Endothelial cell of umbilical vein (primary cell): ENCODE data around the gene NLRP9. TPM values are rescaled to one million over a fixed set of nuclear protein-coding genes. Genes with fewer than 3 reads are reported as not detected.

ENCODE experiments used
- BruUV-seq: library from RNA; stranded (reverse); fragments of 400-500 nt; replicated peaks from 2 replicates; lab custom pipeline; 2021; lab: Mats Ljungman, UMichigan
- CTCF ChIA-PET: fragments of 300-600, 350-600 bp; sonication (Branson Sonifier 250); formaldehyde crosslinking; loops from one replicate; lab custom pipeline; 2021; ENCODE audit warnings: antibody characterized with exemption, inconsistent platforms; lab: Charles Lee
- POLR2A ChIA-PET: fragments of 300-600, 350-600 bp; sonication (Branson Sonifier 250); formaldehyde crosslinking; loops from one replicate; lab custom pipeline; 2021; ENCODE audit warnings: antibody characterized with exemption, inconsistent platforms; lab: Charles Lee
- DNase-seq: peaks from one replicate; pipeline ENCODE4 v3.0.0-alpha.2; 2011; ENCODE audit warnings: low read depth, low spot score
- FAIRE-seq: peaks from 2 replicates; lab custom pipeline; 2011; peaks lifted over from hg19 to GRCh38; lab: Jason Lieb, UNC
- H2AFZ ChIP-seq: 2 replicates; pipeline ENCODE4 v1.6.0; 2012; ENCODE audit warnings: low read depth, low read length, control low read depth, inconsistent platforms
- H3K27ac ChIP-seq: 2 replicates; pipeline ENCODE4 v1.5.1; 2011; ENCODE audit warnings: low read depth, mild to moderate bottlenecking, control low read depth, low read length, moderate library complexity; ENCODE audit not compliant: insufficient read depth
- H3K27me3 ChIP-seq, 2 experiments: 2 replicates each; pipeline versions ENCODE4 v1.6.0 to v1.6.1; 2011; ENCODE audit warnings: low read length in 2 of 2, mixed read lengths in 1 of 2; ENCODE audit not compliant: control insufficient read depth in 2 of 2, insufficient read depth in 2 of 2
- H3K36me3 ChIP-seq, 2 experiments: 2 replicates in 1 of 2; 3 replicates in 1 of 2; pipeline ENCODE4 v1.5.1; 2011; ENCODE audit warnings: low read length in 2 of 2, mild to moderate bottlenecking in 1 of 2, moderate library complexity in 1 of 2; ENCODE audit not compliant: control insufficient read depth in 2 of 2, insufficient read depth in 2 of 2; ENCODE audit errors: extremely low read depth in 1 of 2
- H3K4me1 ChIP-seq: 3 replicates; pipeline ENCODE4 v1.5.1; 2011; ENCODE audit warnings: mild to moderate bottlenecking, low read length; ENCODE audit not compliant: control insufficient read depth, insufficient read depth; ENCODE audit errors: extremely low read depth
- H3K4me2 ChIP-seq: 2 replicates; pipeline ENCODE4 v1.6.1; 2011; ENCODE audit warnings: low read length, control low read depth, mixed read lengths; ENCODE audit not compliant: insufficient read depth
- H3K4me3 ChIP-seq, 3 experiments: fragments of 200-600 bp in 1 of 3; sonication (generic), shearing (Covaris generic) in 1 of 3; replicated peaks in 1 of 3; 2 replicates each; pipeline ENCODE4 v1.5.1; 2011 to 2016; ENCODE audit warnings: control low read depth in 3 of 3, low read length in 3 of 3, mild to moderate bottlenecking in 2 of 3, inconsistent platforms in 1 of 3, low read depth in 1 of 3, moderate library complexity in 1 of 3; ENCODE audit not compliant: insufficient read depth in 1 of 3
- H3K79me2 ChIP-seq: 2 replicates; pipeline ENCODE4 v1.6.0; 2012; ENCODE audit warnings: low read length, inconsistent platforms; ENCODE audit not compliant: control insufficient read depth, insufficient read depth
- H3K9ac ChIP-seq: replicated peaks from 2 replicates; pipeline ENCODE3; 2011; ENCODE audit warnings: low read length, control low read depth; ENCODE audit not compliant: insufficient read depth; ENCODE audit errors: extremely low read depth
- H3K9me1 ChIP-seq: replicated peaks from 3 replicates; pipeline ENCODE4 v1.6.0; 2011; ENCODE audit warnings: mild to moderate bottlenecking, low read length; ENCODE audit not compliant: control insufficient read depth, insufficient read depth; ENCODE audit errors: extremely low read depth
- H3K9me3 ChIP-seq: replicated peaks from 2 replicates; pipeline ENCODE4 v1.5.1; 2012; ENCODE audit warnings: low read length, inconsistent platforms; ENCODE audit not compliant: control insufficient read depth, insufficient read depth
- H4K20me1 ChIP-seq: replicated peaks from 2 replicates; pipeline ENCODE3; 2011; ENCODE audit warnings: mild to moderate bottlenecking, low read length; ENCODE audit not compliant: control insufficient read depth, insufficient read depth; ENCODE audit errors: extremely low read depth
- EZH2 ChIP-seq: IDR thresholded peaks from 2 replicates; pipeline ENCODE4 v1.6.1; 2012; ENCODE audit warnings: borderline replicate concordance, low read depth, mild to moderate bottlenecking, moderate library complexity, low read length, inconsistent platforms; ENCODE audit not compliant: severe bottlenecking
- FOS ChIP-seq: IDR thresholded peaks from 2 replicates; pipeline ENCODE4 v1.6.1; 2011; ENCODE audit warnings: mild to moderate bottlenecking, low read length, moderate library complexity, borderline replicate concordance; ENCODE audit not compliant: insufficient read depth
- GATA2 ChIP-seq: IDR thresholded peaks from 2 replicates; pipeline ENCODE4 v1.7.0; 2011; ENCODE audit warnings: low read depth, mild to moderate bottlenecking, moderate library complexity, mixed read lengths, low read length; ENCODE audit not compliant: insufficient read length, insufficient read depth
- JUN ChIP-seq: IDR thresholded peaks from 2 replicates; pipeline ENCODE4 v1.6.1; 2011; ENCODE audit warnings: borderline replicate concordance, low read depth; ENCODE audit not compliant: insufficient read length, insufficient read depth
- MYC ChIP-seq: IDR thresholded peaks from one replicate; pipeline ENCODE4 v1.6.1; 2011; ENCODE audit warnings: mild to moderate bottlenecking, low read depth, low read length
- POLR2A ChIP-seq: IDR thresholded peaks from 2 replicates; pipeline ENCODE4 v1.6.1; 2012; ENCODE audit warnings: low read depth, mild to moderate bottlenecking, control low read depth, low read length
- POLR2AphosphoS5 ChIP-seq: IDR thresholded peaks from 2 replicates; pipeline ENCODE4 v1.6.1; 2012; ENCODE audit warnings: low read depth, mild to moderate bottlenecking, control low read depth, low read length, moderate library complexity; ENCODE audit not compliant: insufficient read depth
- dilution Hi-C: fragments of 300-500 bp; cut with MboI; formaldehyde crosslinking; loops from one replicate; pipeline ENCODE4 v1.15.0; 2019; ENCODE audit warnings: low sequenced_read_pairs; ENCODE audit not compliant: extremely low pct_ligation_motif_present
- intact Hi-C: fragments of 100-400 bp; cut with micrococcal nuclease; formaldehyde crosslinking; loops from one replicate; pipeline ENCODE4 v1.10.0; 2022
- polyA plus RNA-seq, 4 experiments: library from polyadenylated mRNA; depleted of rRNA in 3 of 4; stranded (reverse) in 3 of 4; unstranded in 1 of 4; fragments of >200 nt; gene quantifications; 2 replicates each; pipeline versions ENCODE4 v1.2.1 to v1.2.3, GENCODE V29; 2011 to 2012; ENCODE audit warnings: missing spikeins in 1 of 4
- total RNA-seq: library from RNA; stranded (reverse); gene quantifications from 2 replicates; pipeline ENCODE4 v1.2.3, GENCODE V29; 2021
- TF ChIP-seq, protein P1 (sequence below): IDR thresholded peaks from 2 replicates; pipeline ENCODE4 v1.6.1; 2011; ENCODE audit not compliant: insufficient read depth, insufficient read length
- TF ChIP-seq, protein P2 (sequence below), 2 donors: IDR thresholded peaks; 1 replicate in 1 of 2; 2 replicates in 1 of 2; pipeline ENCODE4 v1.5.1; 2011; ENCODE audit warnings: low read length in 2 of 2, mild to moderate bottlenecking in 2 of 2, moderate library complexity in 2 of 2, control low read depth in 1 of 2, inconsistent platforms in 1 of 2, low read depth in 1 of 2; ENCODE audit not compliant: insufficient read depth in 1 of 2; ENCODE audit errors: extremely low read depth in 1 of 2

NLRP9 gene
- total and polyA plus RNA-seq, 2 donors (not counting 3 experiments of a cell fraction or from before 2014, with no cell fraction given) = not detected

DNA sequence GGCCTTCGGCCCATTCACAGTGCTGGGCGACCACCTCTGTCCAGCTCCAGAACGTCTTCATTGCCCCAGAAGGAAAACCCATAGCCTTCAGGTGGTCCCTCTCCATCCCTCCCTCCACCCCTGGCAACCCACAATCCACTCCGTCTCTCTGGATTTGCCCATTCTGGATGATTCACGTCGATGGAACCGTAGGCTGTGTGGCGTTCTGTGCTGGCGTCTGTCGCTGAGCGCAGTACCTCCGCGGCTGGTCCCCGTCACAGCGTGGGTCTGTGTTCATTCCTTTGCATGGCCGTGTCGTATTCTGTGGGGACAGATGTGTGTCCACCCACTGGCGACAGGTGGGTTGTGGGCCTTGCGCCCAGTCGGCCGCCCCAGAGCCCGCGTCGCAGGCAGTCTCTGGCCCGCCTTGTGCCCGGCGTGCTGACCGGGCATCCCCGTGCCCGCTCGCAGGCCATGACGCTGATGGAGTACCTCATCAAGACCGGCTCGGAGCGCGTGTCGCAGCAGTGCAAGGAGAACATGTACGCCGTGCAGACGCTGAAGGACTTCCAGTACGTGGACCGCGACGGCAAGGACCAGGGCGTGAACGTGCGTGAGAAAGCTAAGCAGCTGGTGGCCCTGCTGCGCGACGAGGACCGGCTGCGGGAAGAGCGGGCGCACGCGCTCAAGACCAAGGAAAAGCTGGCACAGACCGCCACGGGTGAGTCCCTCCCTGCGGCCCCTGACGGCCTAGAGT, 53.1 kb downstream of the NLRP9 start:
- no peaks in the 10 kb centered on the region for H3K4me1 ChIP-seq
- intact Hi-C loops (no loop called here), dilution Hi-C loops (no loop called here)
- no peak overlapping the region for H3K4me2 ChIP-seq
- FAIRE-seq (no peak), DNase-seq (no peak)
- no peak overlapping the region for H3K4me3 ChIP-seq
- TF ChIP-seq, protein P1, sequence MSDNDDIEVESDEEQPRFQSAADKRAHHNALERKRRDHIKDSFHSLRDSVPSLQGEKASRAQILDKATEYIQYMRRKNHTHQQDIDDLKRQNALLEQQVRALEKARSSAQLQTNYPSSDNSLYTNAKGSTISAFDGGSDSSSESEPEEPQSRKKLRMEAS = no peak
- TF ChIP-seq FOS (no peak), MYC (no peak), POLR2AphosphoS5 (no peak), EZH2 (no peak), GATA2 (no peak), POLR2A (no peak), JUN (no peak)
- TF ChIP-seq, protein P2, sequence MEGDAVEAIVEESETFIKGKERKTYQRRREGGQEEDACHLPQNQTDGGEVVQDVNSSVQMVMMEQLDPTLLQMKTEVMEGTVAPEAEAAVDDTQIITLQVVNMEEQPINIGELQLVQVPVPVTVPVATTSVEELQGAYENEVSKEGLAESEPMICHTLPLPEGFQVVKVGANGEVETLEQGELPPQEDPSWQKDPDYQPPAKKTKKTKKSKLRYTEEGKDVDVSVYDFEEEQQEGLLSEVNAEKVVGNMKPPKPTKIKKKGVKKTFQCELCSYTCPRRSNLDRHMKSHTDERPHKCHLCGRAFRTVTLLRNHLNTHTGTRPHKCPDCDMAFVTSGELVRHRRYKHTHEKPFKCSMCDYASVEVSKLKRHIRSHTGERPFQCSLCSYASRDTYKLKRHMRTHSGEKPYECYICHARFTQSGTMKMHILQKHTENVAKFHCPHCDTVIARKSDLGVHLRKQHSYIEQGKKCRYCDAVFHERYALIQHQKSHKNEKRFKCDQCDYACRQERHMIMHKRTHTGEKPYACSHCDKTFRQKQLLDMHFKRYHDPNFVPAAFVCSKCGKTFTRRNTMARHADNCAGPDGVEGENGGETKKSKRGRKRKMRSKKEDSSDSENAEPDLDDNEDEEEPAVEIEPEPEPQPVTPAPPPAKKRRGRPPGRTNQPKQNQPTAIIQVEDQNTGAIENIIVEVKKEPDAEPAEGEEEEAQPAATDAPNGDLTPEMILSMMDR (IDR thresholded peaks at IDR 0.05; ENCODE audit: extremely low read depth in 1 of 2, insufficient read depth in 1 of 2, low read depth in 1 of 2, low read length in 2 of 2) = no peak
- no peaks in the 10 kb centered on the region for H4K20me1 ChIP-seq
- no TSS peak for BruUV-seq
- ChIA-PET POLR2A (no interaction called here), CTCF (no interaction called here)
- no peak overlapping the region for H2AFZ ChIP-seq
- H3K79me2 ChIP-seq = peaks cover 50% of the 10 kb centered on the region
- H3K36me3 ChIP-seq = peaks cover 3 to 53% of the 10 kb centered on the region in 2 experiments
- H3K9ac ChIP-seq = no peak overlapping the region
- H3K27ac ChIP-seq = no peak overlapping the region
- no peaks in the 10 kb centered on the region for H3K9me3 ChIP-seq
- H3K27me3 ChIP-seq = no peaks in the 10 kb centered on the region
- H3K9me1 ChIP-seq = no peaks in the 10 kb centered on the region
